ENCODE results near the gene BTBD9. TPM values are rescaled to one million over a fixed set of nuclear protein-coding genes. Genes with fewer than 3 reads are reported as not detected.

Gene BTBD9
- total and polyA plus RNA-seq, 9 of the 15 experiments (the other 6 are each of a cell fraction or from before 2014, with no cell fraction given) = 0.08 to 1.6 (median 0.58) TPM

DNA sequence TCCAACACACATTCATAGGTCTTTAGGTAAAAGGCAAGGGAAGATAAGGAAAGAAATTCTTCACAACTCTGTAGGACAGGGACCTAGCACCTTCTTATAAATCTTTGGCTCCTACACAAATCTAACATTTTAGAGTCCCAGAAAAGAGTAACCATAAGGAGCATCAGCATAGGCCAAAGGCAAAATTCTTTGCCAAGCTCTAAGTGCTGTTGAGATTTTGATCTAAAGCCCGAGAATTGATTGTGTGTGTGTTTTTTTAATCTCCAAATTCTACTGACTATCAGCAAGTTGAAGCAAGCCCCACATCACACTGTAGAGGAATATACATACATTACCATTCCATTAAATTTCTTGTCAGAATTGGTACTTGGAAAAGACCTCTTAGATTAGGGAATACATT is 233.6 kb downstream of the BTBD9 start (continued):
- TF ChIP-seq, protein P1, sequence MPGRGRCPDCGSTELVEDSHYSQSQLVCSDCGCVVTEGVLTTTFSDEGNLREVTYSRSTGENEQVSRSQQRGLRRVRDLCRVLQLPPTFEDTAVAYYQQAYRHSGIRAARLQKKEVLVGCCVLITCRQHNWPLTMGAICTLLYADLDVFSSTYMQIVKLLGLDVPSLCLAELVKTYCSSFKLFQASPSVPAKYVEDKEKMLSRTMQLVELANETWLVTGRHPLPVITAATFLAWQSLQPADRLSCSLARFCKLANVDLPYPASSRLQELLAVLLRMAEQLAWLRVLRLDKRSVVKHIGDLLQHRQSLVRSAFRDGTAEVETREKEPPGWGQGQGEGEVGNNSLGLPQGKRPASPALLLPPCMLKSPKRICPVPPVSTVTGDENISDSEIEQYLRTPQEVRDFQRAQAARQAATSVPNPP (IDR thresholded peaks at IDR 0.05; ENCODE audit: borderline replicate concordance, insufficient read depth, insufficient read length) = no peak
- TF ChIP-seq, protein P2, sequence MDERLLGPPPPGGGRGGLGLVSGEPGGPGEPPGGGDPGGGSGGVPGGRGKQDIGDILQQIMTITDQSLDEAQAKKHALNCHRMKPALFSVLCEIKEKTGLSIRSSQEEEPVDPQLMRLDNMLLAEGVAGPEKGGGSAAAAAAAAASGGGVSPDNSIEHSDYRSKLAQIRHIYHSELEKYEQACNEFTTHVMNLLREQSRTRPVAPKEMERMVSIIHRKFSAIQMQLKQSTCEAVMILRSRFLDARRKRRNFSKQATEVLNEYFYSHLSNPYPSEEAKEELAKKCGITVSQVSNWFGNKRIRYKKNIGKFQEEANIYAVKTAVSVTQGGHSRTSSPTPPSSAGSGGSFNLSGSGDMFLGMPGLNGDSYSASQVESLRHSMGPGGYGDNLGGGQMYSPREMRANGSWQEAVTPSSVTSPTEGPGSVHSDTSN (CRISPR knock-in tag; IDR thresholded peaks at IDR 0.05; ENCODE audit: low read depth) = no peak
- TF ChIP-seq, protein P2 (tag; conservative IDR thresholded peaks at IDR 0.05; ENCODE audit: low read depth) = no peak
- TF ChIP-seq ARHGAP35 (IDR thresholded peaks at IDR 0.05; ENCODE audit: partially characterized antibody) (no peak), PRPF4 (IDR thresholded peaks at IDR 0.05; ENCODE audit: insufficient read depth, low read depth, low read length, poor library complexity, severe bottlenecking) (no peak), STAT5B (CRISPR knock-in tag; IDR thresholded peaks at IDR 0.05) (no peak), HSF4 (CRISPR knock-in tag; IDR thresholded peaks at IDR 0.05; ENCODE audit: borderline replicate concordance) (no peak), RUNX1 (IDR thresholded peaks at IDR 0.05; ENCODE audit: low read depth) (no peak), ETV1 (tag; conservative IDR thresholded peaks at IDR 0.05; ENCODE audit: low read depth) (no peak), RBM15 (IDR thresholded peaks at IDR 0.05; ENCODE audit: insufficient read depth, low read length) (no peak), ASH1L (IDR thresholded peaks at IDR 0.05; ENCODE audit: borderline replicate concordance, low read depth, partially characterized antibody) (no peak)
- TF ChIP-seq, protein P3, sequence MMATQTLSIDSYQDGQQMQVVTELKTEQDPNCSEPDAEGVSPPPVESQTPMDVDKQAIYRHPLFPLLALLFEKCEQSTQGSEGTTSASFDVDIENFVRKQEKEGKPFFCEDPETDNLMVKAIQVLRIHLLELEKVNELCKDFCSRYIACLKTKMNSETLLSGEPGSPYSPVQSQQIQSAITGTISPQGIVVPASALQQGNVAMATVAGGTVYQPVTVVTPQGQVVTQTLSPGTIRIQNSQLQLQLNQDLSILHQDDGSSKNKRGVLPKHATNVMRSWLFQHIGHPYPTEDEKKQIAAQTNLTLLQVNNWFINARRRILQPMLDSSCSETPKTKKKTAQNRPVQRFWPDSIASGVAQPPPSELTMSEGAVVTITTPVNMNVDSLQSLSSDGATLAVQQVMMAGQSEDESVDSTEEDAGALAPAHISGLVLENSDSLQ (IDR thresholded peaks at IDR 0.05) = no peak
